GM13976 (cell line): ENCODE data around the gene DEGS2.

ENCODE experiments used
- DNase-seq: peaks from one replicate; pipeline ENCODE4 v3.0.0; 2012; ENCODE audit warnings: low spot score
- in situ Hi-C: fragments of 300-500 bp; cut with MboI; formaldehyde crosslinking; loops from one replicate; pipeline ENCODE4 v1.12.0; 2022; ENCODE audit warnings: low sequenced_read_pairs, mixed read lengths, inconsistent platforms; ENCODE audit not compliant: unreplicated experiment
- TF ChIP-seq, protein P1 (sequence below): IDR thresholded peaks from 2 replicates; pipeline ENCODE4 v1.5.1; 2012; ENCODE audit warnings: borderline replicate concordance, mild to moderate bottlenecking; ENCODE audit not compliant: insufficient read depth; ENCODE audit errors: extremely low read depth, missing control alignments, control extremely low read depth

Gene DEGS2

DNA sequence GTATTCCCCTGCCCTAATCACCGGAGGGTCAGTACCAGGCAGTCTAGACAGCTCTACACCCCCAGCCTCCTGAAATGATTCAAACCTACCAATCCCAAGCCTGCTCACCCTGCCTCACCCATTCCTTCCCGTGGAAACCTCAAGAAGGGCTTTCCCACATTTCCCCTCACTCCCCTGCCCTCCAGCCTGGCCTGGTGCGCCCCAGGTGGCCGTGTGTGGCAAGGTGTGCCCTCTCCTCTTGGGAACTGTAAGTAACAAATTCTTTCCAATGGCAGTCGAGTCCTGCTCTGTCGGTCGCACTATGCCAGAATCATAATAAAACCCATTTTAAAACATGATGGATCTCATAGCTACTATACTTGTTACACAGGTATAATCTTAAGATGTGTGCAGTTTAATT, 13.9 kb upstream of the DEGS2 start:
- no peak for DNase-seq
- TF ChIP-seq, protein P1, sequence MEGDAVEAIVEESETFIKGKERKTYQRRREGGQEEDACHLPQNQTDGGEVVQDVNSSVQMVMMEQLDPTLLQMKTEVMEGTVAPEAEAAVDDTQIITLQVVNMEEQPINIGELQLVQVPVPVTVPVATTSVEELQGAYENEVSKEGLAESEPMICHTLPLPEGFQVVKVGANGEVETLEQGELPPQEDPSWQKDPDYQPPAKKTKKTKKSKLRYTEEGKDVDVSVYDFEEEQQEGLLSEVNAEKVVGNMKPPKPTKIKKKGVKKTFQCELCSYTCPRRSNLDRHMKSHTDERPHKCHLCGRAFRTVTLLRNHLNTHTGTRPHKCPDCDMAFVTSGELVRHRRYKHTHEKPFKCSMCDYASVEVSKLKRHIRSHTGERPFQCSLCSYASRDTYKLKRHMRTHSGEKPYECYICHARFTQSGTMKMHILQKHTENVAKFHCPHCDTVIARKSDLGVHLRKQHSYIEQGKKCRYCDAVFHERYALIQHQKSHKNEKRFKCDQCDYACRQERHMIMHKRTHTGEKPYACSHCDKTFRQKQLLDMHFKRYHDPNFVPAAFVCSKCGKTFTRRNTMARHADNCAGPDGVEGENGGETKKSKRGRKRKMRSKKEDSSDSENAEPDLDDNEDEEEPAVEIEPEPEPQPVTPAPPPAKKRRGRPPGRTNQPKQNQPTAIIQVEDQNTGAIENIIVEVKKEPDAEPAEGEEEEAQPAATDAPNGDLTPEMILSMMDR: no peak
- in situ Hi-C loops: no loop called here

DNA sequence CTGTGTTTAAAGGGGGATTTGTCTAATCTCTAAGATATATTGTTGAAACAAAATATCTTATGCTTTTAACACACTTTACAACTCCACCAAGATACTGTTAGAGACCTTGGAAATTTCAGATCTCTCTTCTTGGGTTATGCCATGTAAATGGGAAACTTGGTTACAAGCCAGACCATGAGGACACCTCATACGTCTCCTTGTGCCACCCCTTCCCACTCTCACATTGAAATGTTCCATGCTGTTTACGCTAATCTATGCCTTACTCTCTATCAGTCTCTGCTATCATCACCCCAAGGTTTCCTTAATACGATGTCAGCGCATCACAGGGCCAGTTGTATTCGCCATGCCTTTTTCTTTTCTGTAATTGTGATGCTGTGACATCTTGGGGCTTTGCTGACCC, 13.4 kb upstream of the DEGS2 start:
- DNase-seq: no peak
- in situ Hi-C loops: no loop called here
- TF ChIP-seq, protein P1: no peak

DNA sequence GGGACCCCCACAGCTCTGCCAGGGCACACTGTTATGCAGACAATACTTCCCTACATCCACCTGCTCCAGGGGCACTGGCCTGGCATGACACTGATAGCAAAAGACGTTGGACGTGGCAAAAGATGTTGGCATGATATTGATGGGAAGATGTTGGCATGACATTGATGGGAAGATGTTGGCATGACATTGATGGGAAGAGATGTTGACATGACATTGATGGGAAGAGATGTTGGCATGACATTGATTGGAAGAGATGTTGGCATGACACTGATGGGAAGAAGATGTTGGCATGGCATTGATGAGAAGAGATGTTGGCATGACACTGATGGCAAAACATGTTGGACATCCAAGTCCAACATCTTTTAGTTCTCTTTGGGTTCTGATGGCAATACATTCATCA, 11.4 kb upstream of the DEGS2 start:
- TF ChIP-seq, protein P1: no peak
- no peak for DNase-seq
- in situ Hi-C loops: no loop called here

DNA sequence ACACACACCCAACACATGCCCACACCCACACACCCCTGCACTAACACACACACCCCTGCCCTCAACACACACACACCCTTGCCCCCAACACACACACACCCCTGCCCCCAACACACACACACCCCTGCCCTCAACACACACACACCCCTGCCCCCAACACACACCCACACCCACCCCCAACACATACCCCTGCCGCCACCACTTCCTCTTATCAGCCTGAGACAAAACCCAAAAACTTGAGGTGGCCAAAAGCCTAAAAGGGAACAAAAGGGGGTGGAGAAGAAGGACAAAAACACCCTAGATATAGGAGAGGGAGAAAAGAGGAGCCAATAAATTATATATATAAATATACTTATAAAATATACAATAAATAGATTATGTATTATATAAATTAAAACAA, 9.1 kb upstream of the DEGS2 start:
- in situ Hi-C loops: no loop called here

DNA sequence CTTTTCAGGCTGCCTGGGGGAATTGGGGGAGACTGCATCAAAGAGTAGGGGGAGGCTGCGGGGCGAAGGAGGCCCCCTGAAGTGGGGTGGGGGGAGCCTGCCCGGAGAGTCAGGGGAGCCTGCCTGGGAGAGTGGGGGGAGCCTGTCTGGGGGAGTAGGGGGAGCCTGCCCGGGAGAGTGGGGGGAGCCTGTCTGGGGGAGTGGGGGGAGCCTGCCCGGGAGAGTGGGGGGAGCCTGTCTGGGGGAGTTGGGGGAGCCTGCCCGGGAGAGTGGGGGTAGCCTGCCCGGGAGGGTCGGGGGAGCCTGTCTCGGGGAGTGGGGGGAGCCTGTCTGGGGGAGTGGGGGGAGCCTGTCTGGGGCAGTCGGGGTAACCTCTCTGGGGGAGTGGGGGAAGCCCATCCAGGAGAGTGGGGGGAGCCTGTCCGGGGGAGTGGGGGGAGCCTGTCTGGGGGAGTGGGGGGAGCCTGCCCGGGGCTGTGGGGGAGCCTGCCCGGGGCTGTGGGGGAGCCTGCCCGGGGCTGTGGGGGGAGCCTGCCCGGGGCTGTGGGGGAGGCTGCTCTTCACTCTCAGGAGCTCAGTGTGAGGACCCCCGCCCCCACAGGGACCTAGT, 6.5 kb upstream of the DEGS2 start:
- DNase-seq: no peak
- in situ Hi-C loops: no loop called here
- TF ChIP-seq, protein P1: no peak

More for the DNA sequence above, 9.1 kb upstream of the DEGS2 start:
- TF ChIP-seq, protein P1: no peak
- no peak for DNase-seq

DNA sequence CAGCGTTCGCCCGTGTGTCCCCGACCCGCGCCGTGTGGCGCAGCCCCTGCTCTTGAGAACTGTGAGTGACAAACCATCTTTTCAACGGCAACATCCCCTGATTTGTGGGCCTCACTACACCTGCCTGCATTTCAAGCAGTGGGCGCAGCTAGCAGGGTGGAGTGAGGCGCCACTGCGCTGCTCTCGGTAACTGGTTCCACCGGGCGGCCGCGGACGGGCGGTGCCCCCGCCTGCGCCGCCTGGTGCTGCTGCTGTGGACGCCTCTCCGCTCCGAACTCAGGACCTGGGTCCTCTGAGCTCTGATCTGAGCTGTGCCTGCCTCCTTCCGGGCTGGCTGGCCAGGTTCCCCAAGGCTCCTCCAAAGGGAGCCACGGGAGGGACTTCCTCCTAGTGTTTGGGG, 5.9 kb upstream of the DEGS2 start:
- DNase-seq: no peak
- TF ChIP-seq, protein P1: no peak
- in situ Hi-C loops: no loop called here
